ENCODE measurements around the gene CLIC4. TPM values are rescaled to one million over a fixed set of nuclear protein-coding genes. Genes with fewer than 3 reads are reported as not detected.
"Not testable (repeated sequence)": the region's sequence is repeated elsewhere in the genome, so short reads cannot be mapped to it uniquely, and the experiment has no call there.

Gene CLIC4
- total RNA-seq, result 249 TPM

GRCh38 chr1:24744911-24745710 lies at the start of gene CLIC4:
Gene CLIC4, plus strand, starts transcription at chr1:24745447. Its CDS starts 107 bp downstream, at chr1:24745554.
- DNase-seq, result peak; percentile 100

DNA sequence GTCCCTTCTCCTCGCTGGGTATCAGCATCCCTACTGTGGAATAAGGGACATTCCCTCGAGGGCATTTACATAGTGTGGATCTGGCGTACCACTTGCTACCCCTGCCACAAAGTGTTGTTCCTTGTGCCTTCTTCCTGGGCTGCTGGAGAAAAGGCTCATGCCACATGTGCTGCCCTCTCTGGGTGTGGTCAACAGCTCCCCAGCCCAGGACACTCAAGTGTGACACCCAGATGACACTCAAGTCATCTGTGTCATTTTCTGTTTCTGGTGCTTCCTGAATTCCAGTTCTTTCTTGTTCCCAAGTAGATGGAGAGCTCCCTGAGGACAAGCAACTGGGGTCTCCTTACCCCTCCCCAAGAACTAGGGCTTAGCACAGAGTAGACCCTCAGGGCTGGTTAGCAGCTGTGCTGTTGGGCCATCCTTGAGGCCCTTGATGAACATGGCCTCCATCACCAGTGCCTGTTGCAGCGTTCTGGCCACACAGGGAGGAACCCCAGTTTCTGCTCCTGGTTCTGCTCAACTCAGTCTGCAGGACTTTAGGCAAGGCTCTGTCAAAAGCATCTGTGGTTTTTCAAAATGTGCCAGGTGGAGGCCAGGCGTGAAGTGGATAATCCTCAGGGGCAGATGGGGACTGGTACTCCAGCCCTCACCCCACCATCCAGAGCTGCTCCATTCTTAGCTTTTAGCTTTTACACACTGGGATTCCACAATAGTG lies 49.0 kb upstream of the CLIC4 start:
- peak; percentile 28 for DNase-seq

- no peak for DNase-seq
These were observed 48.4 kb upstream of the CLIC4 start for GRCh38 chr1:24696756-24697330.

GRCh38 chr1:24697453-24698001 lies 47.7 kb upstream of the CLIC4 start:
- not testable (repeated sequence) for DNase-seq

- not testable (repeated sequence) for DNase-seq
These were observed 46.9 kb upstream of the CLIC4 start for GRCh38 chr1:24698326-24698725.

DNA sequence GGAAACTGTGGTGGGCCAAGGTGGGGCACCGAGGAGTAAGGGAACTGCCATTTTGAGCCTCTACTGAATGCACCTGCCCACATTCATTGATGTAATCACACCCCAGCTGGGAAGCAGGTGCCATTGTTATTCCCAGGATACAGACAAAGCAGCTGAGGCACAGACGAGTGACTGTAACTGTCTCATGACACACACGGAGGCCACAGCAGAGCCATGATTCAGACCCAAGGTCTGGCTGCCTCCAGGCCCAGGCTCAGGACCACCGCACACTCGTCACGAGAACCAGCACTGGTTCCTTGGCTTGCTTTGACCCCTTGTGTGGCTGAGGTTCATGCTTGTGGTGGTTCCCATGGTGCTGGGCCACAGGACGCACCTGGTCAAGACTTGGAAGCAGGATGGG lies 45.6 kb upstream of the CLIC4 start:
- peak; percentile 35 for DNase-seq

- peak; percentile 96 for DNase-seq
These were observed 42.5 kb upstream of the CLIC4 start for GRCh38 chr1:24702511-24703293.

DNA sequence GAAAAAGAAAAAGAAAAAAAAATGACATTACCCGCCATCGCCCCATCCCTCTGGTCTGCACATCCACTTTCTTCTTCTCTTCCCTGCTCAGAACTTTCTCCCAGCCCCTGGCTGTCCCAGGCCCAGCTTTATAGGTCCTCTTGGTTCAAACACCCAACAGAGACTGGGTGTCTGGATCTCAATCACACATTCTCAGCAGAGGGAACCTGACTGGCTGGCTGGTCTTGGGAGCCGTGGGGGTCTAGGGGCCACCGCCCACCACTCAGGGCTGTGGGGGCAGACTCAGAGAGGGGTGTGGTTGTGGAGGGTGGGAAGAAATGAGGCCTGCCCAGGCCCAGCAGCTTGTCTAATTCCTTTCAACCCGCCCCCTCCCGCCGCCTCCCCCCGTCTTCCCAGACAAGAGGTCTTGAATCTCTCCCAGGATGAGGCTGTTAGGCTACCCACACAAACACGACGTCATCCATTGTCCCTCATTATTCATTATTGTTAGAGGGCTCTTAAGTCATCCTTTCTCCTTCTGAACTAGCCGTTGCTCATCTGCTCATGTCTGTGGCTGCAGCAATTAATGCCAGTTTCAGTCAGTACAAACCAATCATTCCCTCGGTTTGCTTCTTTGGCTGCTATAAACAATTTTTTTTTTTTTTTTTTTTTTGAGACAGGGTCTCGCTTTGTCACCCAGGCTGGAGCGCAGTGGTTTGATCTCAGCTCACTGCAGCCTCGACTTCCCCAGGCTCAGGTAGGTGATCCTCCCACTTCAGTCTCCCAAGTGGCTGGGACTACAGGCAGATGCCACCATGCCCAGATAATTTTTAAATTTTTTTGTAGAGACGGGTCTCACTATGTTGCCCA lies 40.6 kb upstream of the CLIC4 start:
- DNase-seq, result peak; percentile 60

- DNase-seq, result peak; percentile 94
These were observed 39.8 kb upstream of the CLIC4 start for GRCh38 chr1:24705260-24706073.

- not testable (repeated sequence) for DNase-seq
These were observed 39.2 kb upstream of the CLIC4 start for GRCh38 chr1:24706074-24706389.

GRCh38 chr1:24707687-24708086 lies 37.6 kb upstream of the CLIC4 start:
- DNase-seq, result no peak

DNA sequence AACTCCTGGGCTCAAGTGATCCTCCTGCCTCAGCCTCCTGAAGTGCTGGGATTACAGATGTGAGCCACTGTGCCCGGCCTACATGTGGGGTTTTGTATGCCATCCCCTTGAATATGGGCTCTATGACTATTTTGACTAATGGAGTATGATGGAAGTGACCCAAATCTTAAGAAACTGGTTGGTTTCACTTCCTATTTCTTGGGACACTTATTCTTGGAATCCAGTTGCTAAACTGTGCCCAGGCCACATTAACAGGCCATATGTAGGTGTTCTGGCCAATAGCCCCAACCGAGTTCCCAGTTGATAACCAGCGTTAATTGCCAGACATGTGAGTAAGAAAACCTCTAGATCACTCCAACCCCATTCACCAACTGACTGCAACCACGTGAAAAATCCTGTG lies 36.3 kb upstream of the CLIC4 start:
- no peak for DNase-seq

- no peak for DNase-seq
These were observed 35.3 kb upstream of the CLIC4 start for GRCh38 chr1:24709791-24710441.

DNA sequence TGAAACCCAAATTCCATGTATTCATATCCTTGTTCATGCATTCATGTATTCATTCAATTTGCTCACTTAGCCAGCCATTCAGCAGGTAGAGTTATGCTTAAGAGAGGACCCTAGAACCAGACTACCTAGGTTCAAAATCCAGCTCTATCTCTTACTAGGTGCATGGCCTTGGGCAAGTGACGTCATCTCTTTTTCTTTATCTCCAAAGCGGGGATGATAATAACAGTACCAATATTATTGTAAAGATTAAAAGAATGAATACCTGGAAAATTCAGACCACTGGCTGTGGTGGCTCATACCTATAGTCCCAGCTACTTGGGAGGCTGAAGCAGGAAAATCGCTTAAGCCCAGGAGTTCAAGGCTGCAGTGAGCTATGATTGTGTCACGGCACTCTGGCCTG lies 33.9 kb upstream of the CLIC4 start:
- DNase-seq, result no peak

DNA sequence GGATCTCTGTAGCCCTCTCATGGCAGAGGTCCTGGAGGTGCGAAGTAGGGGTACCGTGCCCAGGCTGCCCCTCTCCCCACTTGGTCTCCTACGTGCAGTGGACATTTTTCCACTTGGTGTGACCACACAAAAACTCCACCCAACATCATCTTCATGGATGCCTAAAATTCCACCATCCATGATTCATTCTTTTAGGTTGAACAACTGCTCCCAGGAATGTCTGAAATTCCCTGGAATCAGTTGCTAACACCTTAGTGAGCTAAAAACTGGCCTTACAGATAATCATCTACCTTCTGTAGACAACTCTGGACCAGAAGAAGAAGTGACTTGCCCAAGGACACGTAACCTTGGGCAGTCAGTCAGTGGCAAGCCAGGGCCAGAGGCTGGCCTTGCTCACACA lies 32.1 kb upstream of the CLIC4 start:
- DNase-seq, result no peak

DNA sequence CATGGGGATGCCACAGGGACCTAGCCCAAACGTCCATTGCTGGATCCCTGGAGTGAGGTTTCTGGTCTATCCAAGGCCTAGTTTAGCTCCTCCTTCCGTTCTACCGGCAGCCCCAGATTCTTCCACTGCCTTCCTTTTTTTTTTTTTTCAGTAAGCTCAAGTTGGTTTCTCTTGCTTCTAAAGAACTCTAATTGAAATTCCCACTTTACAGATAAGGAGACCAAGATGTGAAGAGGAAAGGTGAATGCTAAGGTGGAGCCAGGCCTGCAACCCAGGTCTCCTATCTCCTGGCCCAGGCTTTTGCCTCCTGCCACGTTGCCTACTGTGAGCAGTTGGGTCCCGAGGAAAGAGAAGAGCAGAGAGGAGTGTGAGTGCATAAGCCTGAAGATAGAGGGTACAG lies 31.5 kb upstream of the CLIC4 start:
- no peak for DNase-seq

DNA sequence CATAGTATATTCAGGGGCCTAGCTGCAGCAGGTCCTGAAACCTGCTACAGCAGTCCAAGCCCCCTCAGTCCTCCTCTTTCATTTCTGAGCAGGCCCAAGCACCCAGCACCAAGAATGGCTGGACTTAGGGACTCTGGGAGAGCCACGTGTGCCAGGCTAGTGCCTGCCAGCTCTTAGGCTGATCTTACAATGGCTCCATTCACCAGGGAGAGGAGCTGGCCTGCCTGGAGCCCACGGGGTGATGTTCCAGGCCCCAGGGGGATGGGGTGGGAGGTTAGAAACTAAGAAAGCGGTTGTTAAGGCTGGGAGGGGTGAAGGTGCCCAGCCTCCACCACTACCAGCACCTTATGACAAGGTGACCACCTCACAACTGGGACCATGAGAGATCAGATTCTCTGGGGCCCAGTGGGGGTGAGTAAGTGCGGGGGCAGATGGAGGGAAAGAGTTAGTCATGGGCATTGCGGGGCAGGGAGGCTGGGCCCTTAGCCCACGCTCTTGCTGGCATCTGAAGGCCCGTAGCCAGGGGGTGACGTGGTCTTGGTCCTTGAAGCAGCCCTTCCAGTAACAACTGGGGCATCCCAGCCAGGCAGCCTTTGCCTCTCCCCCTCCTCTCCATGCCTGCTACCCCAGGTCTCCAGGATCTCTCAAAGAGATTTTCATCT lies 30.3 kb upstream of the CLIC4 start:
- no peak for DNase-seq

DNA sequence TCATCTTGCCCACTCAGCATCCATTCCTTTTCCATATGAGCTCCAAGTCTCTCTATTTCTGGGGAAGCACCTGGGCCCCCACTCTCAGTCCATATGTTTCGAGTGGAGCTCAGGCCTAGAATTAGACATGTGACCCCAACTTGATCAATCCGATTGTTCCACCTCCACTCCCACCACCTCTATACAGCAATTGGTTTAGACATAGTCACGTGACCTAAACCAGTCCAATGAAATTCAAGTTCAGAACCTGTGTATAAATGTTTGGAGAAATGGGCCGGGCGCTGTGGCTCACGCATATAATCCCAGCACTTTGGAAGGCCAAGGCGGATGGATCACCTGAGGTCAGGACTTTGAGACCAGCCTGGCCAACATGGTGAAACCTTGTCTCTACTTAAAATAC lies 29.6 kb upstream of the CLIC4 start:
- DNase-seq, result no peak

- no peak for DNase-seq
These were observed 27.2 kb upstream of the CLIC4 start for GRCh38 chr1:24717887-24718650.

Measured in tongue (tissue), 2 donors.